Lung (tissue), 12 donors: Measurements from ENCODE around the gene DTL. TPM values are rescaled to one million over a fixed set of nuclear protein-coding genes. Genes with fewer than 3 reads are reported as not detected.

Source experiments
- ATAC-seq: fragments of 200-7000 bp; cut with Tn5 transposase; one replicate; pipeline ENCODE4 v1.9.1; 2020; ENCODE audit warnings: moderate number of reproducible peaks; ENCODE audit not compliant: insufficient read depth, low FRiP score
- DNase-seq, 3 donors: peaks; one replicate each; pipeline ENCODE4 v3.0.0-alpha.2; 2013 to 2017
- H3K27ac ChIP-seq, 2 donors: one replicate each; pipeline ENCODE4 v1.5.1; 2013; ENCODE audit warnings: mild to moderate bottlenecking in 2 of 2, moderate library complexity in 2 of 2, control low read depth in 1 of 2, inconsistent platforms in 1 of 2, low read depth in 1 of 2, low read length in 1 of 2
- H3K27me3 ChIP-seq, 3 donors: one replicate each; pipeline ENCODE4 v1.5.1; 2013; ENCODE audit warnings: low read length in 2 of 3; ENCODE audit not compliant: control insufficient read depth in 3 of 3, insufficient read depth in 3 of 3
- H3K36me3 ChIP-seq, 4 donors: one replicate each; pipeline ENCODE4 v1.5.1; 2013; ENCODE audit warnings: low read length in 4 of 4, mild to moderate bottlenecking in 1 of 4, moderate library complexity in 1 of 4; ENCODE audit not compliant: control insufficient read depth in 4 of 4, insufficient read depth in 4 of 4
- H3K4me1 ChIP-seq, 5 donors: one replicate each; pipeline ENCODE4 v1.5.1; 2013; ENCODE audit warnings: low read length in 5 of 5, mild to moderate bottlenecking in 2 of 5, moderate library complexity in 1 of 5; ENCODE audit not compliant: control insufficient read depth in 5 of 5, insufficient read depth in 5 of 5
- H3K4me3 ChIP-seq: one replicate; pipeline ENCODE4 v1.5.1; 2013; ENCODE audit warnings: mild to moderate bottlenecking, control low read depth, moderate library complexity
- H3K9ac ChIP-seq, 2 donors: one replicate each; pipeline ENCODE4 v1.5.1; 2013; ENCODE audit warnings: low read length in 2 of 2, control low read depth in 1 of 2; ENCODE audit not compliant: insufficient read depth in 1 of 2
- H3K9me3 ChIP-seq, 4 donors: one replicate each; pipeline ENCODE4 v1.5.1; 2013; ENCODE audit warnings: low read length in 3 of 4, mild to moderate bottlenecking in 1 of 4, moderate library complexity in 1 of 4; ENCODE audit not compliant: control insufficient read depth in 4 of 4, insufficient read depth in 3 of 4
- WGBS, 2 donors: extraction: QIAGEN DNeasy Blood & Tissue Kit; methylation state at CpG; one replicate each; pipeline ENCODE4 v1.1.7; 2013; 5-methylcytosine and 5-hydroxymethylcytosine counted together
- polyA plus RNA-seq, 2 donors: library from polyadenylated mRNA; stranded (reverse); fragments of 200-250 nt; gene quantifications; one replicate each; pipeline ENCODE4 v1.2.1, GENCODE V29; 2013
- total RNA-seq, 2 donors: library from RNA; depleted of rRNA in 1 of 2; stranded (reverse); fragments of >200 nt in 1 of 2; gene quantifications; one replicate each; pipeline ENCODE4 v1.2.1, GENCODE V29; 2014 to 2021
- TF ChIP-seq, protein P1 (sequence below): IDR thresholded peaks from 2 replicates; pipeline ENCODE4 v1.5.1; 2012; ENCODE audit warnings: mild to moderate bottlenecking; ENCODE audit errors: control extremely low read depth, extremely low read depth
- donor health status: control.
- donor health status: control.
- donor health status: Bipolar disorder and iron deficiency.
- donor health status: healthy.
- donor health status: DM: yes; HTN: yes; CAD: no.

Gene DTL
- total and polyA plus RNA-seq, 4 donors: 1.1 to 27.8 (median 3.4) TPM

DNA sequence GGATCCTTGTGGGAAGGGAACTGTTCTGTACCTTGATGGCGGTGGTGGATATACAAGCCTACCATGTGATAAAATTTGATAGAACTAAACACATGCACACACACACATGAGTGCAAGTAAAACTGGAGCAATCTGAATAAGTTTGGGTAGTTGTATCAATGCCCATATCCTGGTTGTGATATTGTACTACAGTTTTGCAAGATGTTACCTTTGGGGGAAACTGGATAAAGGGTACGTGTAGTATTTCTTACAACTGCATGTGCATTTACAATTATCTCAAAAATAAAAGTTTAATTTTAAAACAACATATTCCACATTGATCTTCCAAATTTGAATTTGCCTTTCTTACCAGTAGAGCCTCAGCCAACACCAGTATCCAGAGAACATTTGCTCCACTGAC is 99.6 kb downstream of the DTL start:
- TF ChIP-seq, protein P1, sequence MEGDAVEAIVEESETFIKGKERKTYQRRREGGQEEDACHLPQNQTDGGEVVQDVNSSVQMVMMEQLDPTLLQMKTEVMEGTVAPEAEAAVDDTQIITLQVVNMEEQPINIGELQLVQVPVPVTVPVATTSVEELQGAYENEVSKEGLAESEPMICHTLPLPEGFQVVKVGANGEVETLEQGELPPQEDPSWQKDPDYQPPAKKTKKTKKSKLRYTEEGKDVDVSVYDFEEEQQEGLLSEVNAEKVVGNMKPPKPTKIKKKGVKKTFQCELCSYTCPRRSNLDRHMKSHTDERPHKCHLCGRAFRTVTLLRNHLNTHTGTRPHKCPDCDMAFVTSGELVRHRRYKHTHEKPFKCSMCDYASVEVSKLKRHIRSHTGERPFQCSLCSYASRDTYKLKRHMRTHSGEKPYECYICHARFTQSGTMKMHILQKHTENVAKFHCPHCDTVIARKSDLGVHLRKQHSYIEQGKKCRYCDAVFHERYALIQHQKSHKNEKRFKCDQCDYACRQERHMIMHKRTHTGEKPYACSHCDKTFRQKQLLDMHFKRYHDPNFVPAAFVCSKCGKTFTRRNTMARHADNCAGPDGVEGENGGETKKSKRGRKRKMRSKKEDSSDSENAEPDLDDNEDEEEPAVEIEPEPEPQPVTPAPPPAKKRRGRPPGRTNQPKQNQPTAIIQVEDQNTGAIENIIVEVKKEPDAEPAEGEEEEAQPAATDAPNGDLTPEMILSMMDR: no peak
- H3K27ac ChIP-seq: no peak overlapping the region
- H3K36me3 ChIP-seq: no peaks in the 10 kb centered on the region
- no peaks in the 10 kb centered on the region for H3K27me3 ChIP-seq
- ATAC-seq (no peak), DNase-seq (no peak)
- peaks cover 0 to 6% (median 0%) of the 10 kb centered on the region in 5 donors for H3K4me1 ChIP-seq
- 96 to 98% methylated on average over 2 of the region's 2 CpGs for WGBS, 2 donors
- no peak overlapping the region for H3K4me3 ChIP-seq
- no peaks in the 10 kb centered on the region for H3K9me3 ChIP-seq
- H3K9ac ChIP-seq: no peak overlapping the region

DNA sequence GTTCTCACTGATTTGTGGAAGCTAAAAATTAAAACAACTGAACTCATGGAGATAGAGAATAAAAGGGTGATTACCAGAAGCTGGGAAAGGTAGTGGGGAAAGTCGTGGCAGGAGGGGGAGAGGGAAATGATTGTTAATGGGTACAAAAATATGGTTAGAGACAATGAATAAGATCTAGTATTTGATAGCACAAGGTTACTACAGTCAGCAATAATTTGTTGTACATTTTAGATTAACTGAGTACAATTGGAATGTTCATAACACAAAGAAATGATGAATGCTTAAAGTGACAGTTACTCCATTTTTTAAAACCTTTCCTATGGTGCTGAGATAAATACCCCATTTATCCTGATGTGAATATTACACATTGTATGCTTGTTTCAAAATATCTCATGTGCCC is 102.3 kb downstream of the DTL start:
- 76 to 91% methylated on average over 1 of the region's 1 CpG for WGBS, 2 donors
- Histone ChIP-seq H3K9me3 (no peaks in the 10 kb centered on the region), H3K27me3 (no peaks in the 10 kb centered on the region), H3K4me3 (no peak overlapping the region), H3K36me3 (no peaks in the 10 kb centered on the region), H3K9ac (no peak overlapping the region), H3K27ac (no peak overlapping the region), H3K4me1 (peaks cover 0 to 6% (median 0%) of the 10 kb centered on the region in 5 donors)
- no peak for ATAC-seq
- TF ChIP-seq, protein P1: no peak
- no peak for DNase-seq

GRCh38 chr1:212138457-212138856 is 102.9 kb downstream of the DTL start:
- no peak for DNase-seq
- 72 to 79% methylated on average over 5 of the region's 5 CpGs for WGBS, 2 donors
- ATAC-seq: no peak
- TF ChIP-seq, protein P1: no peak
- Histone ChIP-seq H3K27me3 (no peaks in the 10 kb centered on the region), H3K9me3 (peaks cover 0 to 2% (median 0%) of the 10 kb centered on the region in 4 donors), H3K27ac (peak overlapping the region in 1 of 2 donors; percentile 11), H3K4me1 (peaks cover 0 to 6% (median 0%) of the 10 kb centered on the region in 5 donors), H3K9ac (no peak overlapping the region), H3K4me3 (no peak overlapping the region), H3K36me3 (no peaks in the 10 kb centered on the region)

DNA sequence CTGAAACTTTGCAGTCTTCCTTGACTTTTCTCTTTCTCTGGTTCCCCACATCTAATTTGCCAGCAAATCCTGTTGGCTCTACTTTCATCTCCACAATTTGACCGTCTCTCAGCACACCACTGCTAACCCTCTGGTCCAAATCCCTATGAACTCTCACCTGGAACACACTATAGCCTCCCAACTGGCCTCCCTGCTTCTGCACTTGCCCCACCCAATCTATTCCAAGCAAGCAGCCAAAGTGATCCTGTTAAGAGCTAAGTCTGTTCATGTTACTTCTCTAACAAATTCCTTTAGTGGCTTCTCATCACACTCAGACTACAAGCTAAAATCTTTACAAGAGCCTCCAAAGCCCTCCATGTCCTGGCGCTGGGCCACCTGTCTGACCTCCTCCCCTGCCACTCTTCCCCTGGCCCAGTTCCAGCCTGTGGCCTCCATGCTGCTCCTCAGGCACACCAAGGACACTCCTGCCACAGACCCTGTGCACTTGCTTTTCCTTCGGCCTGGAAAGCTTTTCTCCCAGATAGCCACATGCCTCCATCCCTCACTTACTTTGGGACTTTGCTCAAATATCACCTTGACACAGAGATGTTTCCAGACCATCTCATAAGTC is 104.1 kb downstream of the DTL start:
- no peak overlapping the region for H3K9ac ChIP-seq
- peaks cover 0 to 2% (median 0%) of the 10 kb centered on the region in 4 donors for H3K9me3 ChIP-seq
- DNase-seq (no peak), ATAC-seq (no peak)
- peaks cover 0 to 6% (median 0%) of the 10 kb centered on the region in 5 donors for H3K4me1 ChIP-seq
- no peaks in the 10 kb centered on the region for H3K27me3 ChIP-seq
- no peaks in the 10 kb centered on the region for H3K36me3 ChIP-seq
- no peak overlapping the region for H3K4me3 ChIP-seq
- H3K27ac ChIP-seq: no peak overlapping the region
- 74 to 91% methylated on average over 3 of the region's 3 CpGs for WGBS, 2 donors
- TF ChIP-seq, protein P1: no peak
